ENCODE data around the gene ZBTB16.

Gene ZBTB16

GRCh38 chr11:114082415-114082748 lies 22.9 kb downstream of the ZBTB16 start:
- DNase-seq (ENCODE audit: low read depth in 2 of 3, low spot score in 2 of 3) = no peak

- DNase-seq (ENCODE audit: low read depth in 2 of 3, low spot score in 2 of 3) = no peak
Observed at GRCh38 chr11:114082767-114083181, 23.3 kb downstream of the ZBTB16 start.

GRCh38 chr11:114083391-114084252 lies 24.1 kb downstream of the ZBTB16 start:
- DNase-seq (ENCODE audit: low read depth in 2 of 3, low spot score in 2 of 3) = no peak

GRCh38 chr11:114084414-114084813 lies 24.9 kb downstream of the ZBTB16 start:
- DNase-seq (ENCODE audit: low read depth in 2 of 3, low spot score in 2 of 3) = no peak

GRCh38 chr11:114085965-114086793 lies 26.7 kb downstream of the ZBTB16 start:
- DNase-seq (ENCODE audit: low read depth in 2 of 3, low spot score in 2 of 3) = no peak

GRCh38 chr11:114087025-114087424 lies 27.5 kb downstream of the ZBTB16 start:
- no peak for DNase-seq (ENCODE audit: low read depth in 2 of 3, low spot score in 2 of 3)

GRCh38 chr11:114088216-114088615 lies 28.7 kb downstream of the ZBTB16 start:
- DNase-seq (ENCODE audit: low read depth in 2 of 3, low spot score in 2 of 3) = no peak

GRCh38 chr11:114088836-114089235 lies 29.3 kb downstream of the ZBTB16 start:
- DNase-seq (ENCODE audit: low read depth in 2 of 3, low spot score in 2 of 3) = no peak

- no peak for DNase-seq (ENCODE audit: low read depth in 2 of 3, low spot score in 2 of 3)
Observed at GRCh38 chr11:114089748-114090147, 30.2 kb downstream of the ZBTB16 start.

- no peak for DNase-seq (ENCODE audit: low read depth in 2 of 3, low spot score in 2 of 3)
Observed at GRCh38 chr11:114090225-114090910, 30.9 kb downstream of the ZBTB16 start.

GRCh38 chr11:114090976-114091375 lies 31.5 kb downstream of the ZBTB16 start:
- DNase-seq (ENCODE audit: low read depth in 2 of 3, low spot score in 2 of 3) = no peak

- DNase-seq (ENCODE audit: low read depth in 2 of 3, low spot score in 2 of 3) = no peak
Observed at GRCh38 chr11:114091516-114092397, 32.2 kb downstream of the ZBTB16 start.

GRCh38 chr11:114092478-114092877 lies 33.0 kb downstream of the ZBTB16 start:
- no peak for DNase-seq (ENCODE audit: low read depth in 2 of 3, low spot score in 2 of 3)

- no peak for DNase-seq (ENCODE audit: low read depth in 2 of 3, low spot score in 2 of 3)
Observed at GRCh38 chr11:114092953-114093352, 33.4 kb downstream of the ZBTB16 start.

- no peak for DNase-seq (ENCODE audit: low read depth in 2 of 3, low spot score in 2 of 3)
Observed at GRCh38 chr11:114094516-114094915, 35.0 kb downstream of the ZBTB16 start.

GRCh38 chr11:114095899-114096298 lies 36.4 kb downstream of the ZBTB16 start:
- DNase-seq (ENCODE audit: low read depth in 2 of 3, low spot score in 2 of 3) = no peak

- DNase-seq (ENCODE audit: low read depth in 2 of 3, low spot score in 2 of 3) = no peak
Observed at GRCh38 chr11:114097832-114098231, 38.3 kb downstream of the ZBTB16 start.

GRCh38 chr11:114098927-114099326 lies 39.4 kb downstream of the ZBTB16 start:
- no peak for DNase-seq (ENCODE audit: low read depth in 2 of 3, low spot score in 2 of 3)

GRCh38 chr11:114099392-114100178 lies 40.1 kb downstream of the ZBTB16 start:
- DNase-seq (ENCODE audit: low read depth in 2 of 3, low spot score in 2 of 3) = no peak
